SKM-1 treated with dmso at 0.1 percent for 144 hours (cell line): ENCODE measurements around the gene GDPD5.
"Not testable (repeated sequence)": the region's sequence is repeated elsewhere in the genome, so short reads cannot be mapped to it uniquely, and the experiment has no call there.

Experiments used
- DNase-seq: peaks from one replicate; lab custom pipeline; 2025; ENCODE audit not compliant: unreplicated experiment; lab: John Stamatoyannopoulos, UW

The GDPD5 gene

GRCh38 chr11:75431533-75432525 lies 93.9 kb downstream of the GDPD5 start:
- DNase-seq, result no peak

- no peak for DNase-seq
Measured at GRCh38 chr11:75430714-75431532, 94.8 kb downstream of the GDPD5 start.

GRCh38 chr11:75429902-75430713 lies 95.6 kb downstream of the GDPD5 start:
- DNase-seq, result peak; percentile 9

GRCh38 chr11:75429641-75429901 lies 96.2 kb downstream of the GDPD5 start:
- DNase-seq, result no peak

GRCh38 chr11:75428989-75429640 lies 96.6 kb downstream of the GDPD5 start:
- DNase-seq, result no peak

- DNase-seq, result no peak
Measured at GRCh38 chr11:75428281-75428724, 97.4 kb downstream of the GDPD5 start.

GRCh38 chr11:75427181-75427580 lies 98.6 kb downstream of the GDPD5 start:
- no peak for DNase-seq

- DNase-seq, result no peak
Measured at GRCh38 chr11:75426720-75427086, 99.0 kb downstream of the GDPD5 start.

- no peak for DNase-seq
Measured at GRCh38 chr11:75425422-75425821, 100.3 kb downstream of the GDPD5 start.

GRCh38 chr11:75424396-75424795 lies 101.3 kb downstream of the GDPD5 start:
- no peak for DNase-seq

GRCh38 chr11:75423721-75424120 lies 102.0 kb downstream of the GDPD5 start:
- no peak for DNase-seq

- DNase-seq, result no peak
Measured at GRCh38 chr11:75422248-75423231, 103.2 kb downstream of the GDPD5 start.

- no peak for DNase-seq
Measured at GRCh38 chr11:75421902-75422247, 103.9 kb downstream of the GDPD5 start.

- DNase-seq, result no peak
Measured at GRCh38 chr11:75421035-75421602, 104.6 kb downstream of the GDPD5 start.

GRCh38 chr11:75420224-75421034 lies 105.3 kb downstream of the GDPD5 start:
- DNase-seq, result no peak

- DNase-seq, result no peak
Measured at GRCh38 chr11:75413864-75414263, 111.9 kb downstream of the GDPD5 start.

- not testable (repeated sequence) for DNase-seq
Measured at GRCh38 chr11:75413146-75413545, 112.6 kb downstream of the GDPD5 start.

GRCh38 chr11:75409971-75410370 lies 115.8 kb downstream of the GDPD5 start:
- DNase-seq, result not testable (repeated sequence)

- DNase-seq, result no peak
Measured at GRCh38 chr11:75408957-75409219, 116.9 kb downstream of the GDPD5 start.
